NCI-H2081 (cell line): Measurements from ENCODE around the gene CDC45.
"Not testable (repeated sequence)": the region's sequence is repeated elsewhere in the genome, so short reads cannot be mapped to it uniquely, and the experiment has no call there.

Experiments
- DNase-seq, 2 experiments: peaks; one replicate each; lab custom pipeline; 2025; lab: John Stamatoyannopoulos, UW

CDC45 gene

GRCh38 chr22:19479355-19480172, at the start of gene CDC45:
TSS of gene CDC45 (plus strand) at chr22:19479920. CDS start at chr22:19479969, 49 bp downstream.
- peak; percentile 96 to 98 for DNase-seq

- peak in 1 of 2 experiments; percentile 23 for DNase-seq
Measured at GRCh38 chr22:19429950-19430889, 49.5 kb upstream of the CDC45 start.

- DNase-seq, result peak in 1 of 2 experiments; percentile 16
Measured at GRCh38 chr22:19430890-19431541, 48.7 kb upstream of the CDC45 start.

- peak; percentile 73 to 81 for DNase-seq
Measured at GRCh38 chr22:19431649-19432132, 48.0 kb upstream of the CDC45 start, which contains the start of gene HIRA. TSS of gene HIRA (minus strand) at chr22:19431733. CDS start at chr22:19431476, 257 bp downstream.

- peak; percentile 93 to 95 for DNase-seq
Measured at GRCh38 chr22:19432133-19432851, 47.4 kb upstream of the CDC45 start, which contains the start of gene MRPL40. TSS of gene MRPL40 (plus strand) at chr22:19432545. CDS start at chr22:19432555, 10 bp downstream.

- no peak for DNase-seq
Measured at GRCh38 chr22:19434401-19434800, 45.3 kb upstream of the CDC45 start.

GRCh38 chr22:19434829-19435580, 44.7 kb upstream of the CDC45 start:
- no peak for DNase-seq

- not testable (repeated sequence) for DNase-seq
Measured at GRCh38 chr22:19436444-19437161, 43.1 kb upstream of the CDC45 start.

- DNase-seq, result no peak
Measured at GRCh38 chr22:19438298-19438697, 41.4 kb upstream of the CDC45 start.

- no peak for DNase-seq
Measured at GRCh38 chr22:19440411-19441195, 39.1 kb upstream of the CDC45 start.

GRCh38 chr22:19442166-19442565, 37.6 kb upstream of the CDC45 start:
- no peak for DNase-seq

GRCh38 chr22:19443544-19444211, 36.0 kb upstream of the CDC45 start:
- DNase-seq, result no peak

GRCh38 chr22:19445279-19445982, 34.3 kb upstream of the CDC45 start:
- not testable (repeated sequence) for DNase-seq

GRCh38 chr22:19446603-19447329, 33.0 kb upstream of the CDC45 start:
- DNase-seq, result no peak

GRCh38 chr22:19447330-19448075, 32.2 kb upstream of the CDC45 start, which contains the start of gene C22orf39:
TSS of gene C22orf39 (minus strand) at chr22:19447711. CDS start at chr22:19447688, 23 bp downstream.
- peak; percentile 90 to 97 for DNase-seq

- peak; percentile 50 to 64 for DNase-seq
Measured at GRCh38 chr22:19448076-19448607, 31.6 kb upstream of the CDC45 start.
